HG02943 (cell line): ENCODE results near the gene SHISAL1.

Source experiments
- ATAC-seq: cut with Tn5 transposase; IDR thresholded peaks from one replicate; pipeline ENCODE4 v1.9.1; 2021; ENCODE audit warnings: mild to moderate bottlenecking, low read depth, moderate library complexity; ENCODE audit not compliant: unreplicated experiment

Gene SHISAL1

DNA sequence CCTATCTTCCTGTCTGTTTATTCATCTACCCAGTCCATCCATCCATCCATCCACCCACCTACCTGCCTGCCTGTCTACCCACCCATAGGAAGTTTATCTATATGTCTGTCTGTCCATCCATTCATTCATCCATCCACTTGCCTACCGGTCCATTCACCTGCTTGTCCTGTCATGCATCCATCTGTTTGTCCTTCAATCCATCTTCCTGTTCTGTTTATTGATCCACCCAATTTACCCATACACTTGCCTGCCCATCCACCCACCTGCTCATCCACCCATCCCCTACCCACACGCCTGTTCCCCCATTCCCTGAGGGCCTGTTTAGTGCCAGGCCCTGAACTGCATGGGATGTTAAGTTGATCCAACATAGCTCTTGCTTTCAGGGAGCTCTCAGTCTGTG is 113.6 kb downstream of the SHISAL1 start:
- no peak for ATAC-seq

DNA sequence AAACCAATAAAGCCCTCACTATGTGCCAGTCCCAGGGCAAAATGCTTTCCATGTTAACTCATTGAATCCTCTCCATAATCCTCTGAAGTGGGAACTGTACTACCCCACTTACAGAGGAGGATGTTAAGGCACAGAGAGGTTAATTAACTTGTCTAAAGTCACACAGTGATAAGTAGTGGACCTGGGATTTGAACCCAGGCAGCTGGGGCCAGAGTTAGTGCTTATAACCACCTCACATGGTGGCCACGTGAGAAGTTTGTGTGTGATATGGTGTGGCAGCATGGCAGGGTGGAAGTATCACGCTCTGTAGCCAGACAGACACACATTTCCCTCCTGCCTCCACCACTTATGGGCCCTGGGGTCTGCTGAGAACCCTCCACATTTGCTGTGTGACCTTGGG is 115.5 kb downstream of the SHISAL1 start:
- ATAC-seq, result no peak

DNA sequence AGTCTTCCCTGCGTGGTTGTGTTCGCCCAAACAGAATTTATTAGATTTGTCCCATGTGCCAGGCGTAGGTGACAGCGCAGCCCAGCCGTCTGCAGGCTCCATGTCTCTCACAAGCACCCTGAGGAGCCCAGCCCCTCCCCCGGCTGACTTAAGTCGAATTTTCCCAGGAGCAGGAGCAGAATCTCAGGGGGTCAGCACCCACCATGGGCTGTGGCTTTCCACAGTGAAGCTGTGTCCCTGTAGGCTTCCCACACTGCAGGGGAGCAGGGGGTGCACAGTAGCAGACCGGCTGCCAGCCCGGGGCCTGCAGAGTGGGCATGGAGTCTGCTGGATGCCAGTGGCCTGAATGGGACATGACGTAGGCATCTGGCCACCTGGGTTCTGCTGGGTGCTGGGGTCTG is 116.0 kb downstream of the SHISAL1 start:
- no peak for ATAC-seq

DNA sequence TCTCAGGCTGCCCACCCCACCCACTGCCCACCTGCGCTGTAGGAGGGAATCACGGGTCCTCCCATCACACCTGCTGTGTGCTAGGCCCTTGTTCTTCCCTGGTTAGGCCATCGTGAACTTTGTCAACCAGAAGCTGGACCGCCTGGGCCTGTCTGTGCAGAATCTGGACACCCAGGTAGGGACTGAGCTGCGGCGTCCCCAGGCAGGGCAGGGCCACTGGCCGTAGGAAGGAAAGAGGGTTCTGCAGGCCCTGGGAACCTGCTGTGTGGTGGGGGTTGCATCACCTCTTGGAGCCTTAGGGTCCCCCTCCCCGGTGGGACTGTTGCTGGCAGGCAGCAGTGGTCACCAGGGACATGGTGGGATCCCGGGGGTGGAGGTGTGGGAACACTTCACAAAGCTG is 116.5 kb downstream of the SHISAL1 start:
- no peak for ATAC-seq

DNA sequence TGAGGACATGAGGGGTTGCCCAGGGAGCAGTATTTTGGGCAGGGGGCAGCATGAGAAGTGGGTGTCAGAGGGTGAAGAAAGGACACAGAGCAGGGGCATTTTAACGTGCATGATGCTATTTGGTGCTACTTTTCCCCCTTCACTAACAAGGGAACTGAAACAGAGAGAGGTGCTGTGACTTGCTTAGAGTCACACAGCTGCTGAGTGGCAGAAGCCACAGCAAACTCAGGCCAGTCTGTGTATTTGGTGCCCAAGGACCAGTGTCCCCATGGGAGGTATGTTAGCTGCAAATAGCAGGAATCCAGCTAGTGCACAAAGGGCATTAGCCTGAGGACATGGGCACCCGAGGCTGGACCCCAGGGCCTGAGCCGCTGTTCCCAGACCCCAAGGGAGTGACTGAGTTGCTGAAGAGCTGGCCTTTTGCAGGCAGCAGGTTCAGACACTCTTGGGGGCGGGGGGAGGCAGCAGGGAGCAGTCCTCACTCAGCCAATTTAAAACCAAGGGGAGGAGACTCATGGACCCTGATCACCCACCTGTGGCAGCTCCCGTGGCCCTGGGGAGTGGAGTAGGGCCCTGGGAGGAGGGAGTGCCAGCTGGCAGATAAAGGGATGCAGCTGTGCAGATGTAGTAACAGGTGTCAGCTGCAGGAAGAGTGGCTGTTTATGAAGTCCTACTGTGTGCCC is 117.4 kb downstream of the SHISAL1 start:
- ATAC-seq, result no peak

DNA sequence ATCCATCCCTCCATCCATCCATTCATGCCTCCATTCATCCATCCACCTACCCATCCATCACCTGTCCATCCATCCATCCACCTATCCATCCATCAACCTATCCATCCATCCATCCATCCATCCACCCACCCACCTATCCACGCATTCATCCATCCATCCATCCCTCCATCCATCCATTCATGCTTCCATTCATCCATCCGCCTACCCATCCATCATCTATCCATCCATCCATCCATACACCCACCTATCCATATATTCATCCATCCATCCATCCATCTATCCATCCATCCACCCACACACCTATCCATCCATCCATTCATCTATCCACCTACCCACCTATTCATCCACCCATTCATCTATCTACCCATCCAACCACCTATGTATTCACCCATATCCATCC is 118.2 kb downstream of the SHISAL1 start:
- ATAC-seq, result no peak
